Measurements from ENCODE around the gene GVQW3. TPM values are rescaled to one million over a fixed set of nuclear protein-coding genes. Genes with fewer than 3 reads are reported as not detected.

The GVQW3 gene
- total and polyA plus RNA-seq, 9 donors = 2.1 to 6.0 (median 3.4) TPM

- no peaks in the 10 kb centered on the region for H3K36me3 ChIP-seq
- H3K4me1 ChIP-seq (ENCODE audit: insufficient read depth) = no peaks in the 10 kb centered on the region
- WGBS, 3 donors = 60 to 66% (median 60%) methylated on average over 3 of the region's 3 CpGs
- H3K9me3 ChIP-seq = no peaks in the 10 kb centered on the region
- no peak overlapping the region for H3K4me3 ChIP-seq
- TF ChIP-seq EP300 (IDR thresholded peaks at IDR 0.05) = no peak
- H3K27ac ChIP-seq = no peak overlapping the region
- no peaks in the 10 kb centered on the region for H3K27me3 ChIP-seq
- no peak for DNase-seq
- intact Hi-C loops (cut with DNase I) = no loop called here
Measured at GRCh38 chr11:76424379-76424778, 43.3 kb downstream of the GVQW3 start.

- Histone ChIP-seq H3K4me3 (no peak overlapping the region), H3K27ac (no peak overlapping the region), H3K27me3 (no peaks in the 10 kb centered on the region), H3K9me3 (no peaks in the 10 kb centered on the region), H3K36me3 (no peaks in the 10 kb centered on the region), H3K4me1 (ENCODE audit: insufficient read depth) (no peaks in the 10 kb centered on the region)
- no peak for DNase-seq
- intact Hi-C loops (cut with DNase I) = no loop called here
- 86 to 90% (median 89%) methylated on average over 2 of the region's 2 CpGs for WGBS, 3 donors
- TF ChIP-seq CTCF (IDR thresholded peaks at IDR 0.05) = no peak
Measured at GRCh38 chr11:76424891-76425290, 43.8 kb downstream of the GVQW3 start.

- Histone ChIP-seq H3K4me3 (no peak overlapping the region), H3K27ac (no peak overlapping the region), H3K36me3 (no peaks in the 10 kb centered on the region), H3K4me1 (ENCODE audit: insufficient read depth) (no peaks in the 10 kb centered on the region), H3K9me3 (no peaks in the 10 kb centered on the region), H3K27me3 (no peaks in the 10 kb centered on the region)
- no peak for DNase-seq
- intact Hi-C loops (cut with DNase I) = no loop called here
- TF ChIP-seq POLR2A (IDR thresholded peaks at IDR 0.05) = no peak
- no peak for TF ChIP-seq EP300 (IDR thresholded peaks at IDR 0.05)
- no peak for TF ChIP-seq CTCF (IDR thresholded peaks at IDR 0.05)
Measured at GRCh38 chr11:76426660-76427059, 45.5 kb downstream of the GVQW3 start.

- Histone ChIP-seq H3K27ac (no peak overlapping the region), H3K4me3 (no peak overlapping the region), H3K36me3 (no peaks in the 10 kb centered on the region), H3K4me1 (ENCODE audit: insufficient read depth) (no peaks in the 10 kb centered on the region), H3K27me3 (no peaks in the 10 kb centered on the region), H3K9me3 (no peaks in the 10 kb centered on the region)
- intact Hi-C loops (cut with DNase I) = no loop called here
- no peak for DNase-seq
- TF ChIP-seq EP300 (IDR thresholded peaks at IDR 0.05) (no peak), POLR2A (IDR thresholded peaks at IDR 0.05) (no peak), CTCF (IDR thresholded peaks at IDR 0.05) (no peak)
- WGBS, 3 donors = 90 to 95% (median 93%) methylated on average over 1 of the region's 1 CpG
Measured at GRCh38 chr11:76436020-76436419, 54.9 kb downstream of the GVQW3 start.

- TF ChIP-seq EP300 (IDR thresholded peaks at IDR 0.05) (no peak), CTCF (IDR thresholded peaks at IDR 0.05) (no peak), POLR2A (IDR thresholded peaks at IDR 0.05) (no peak)
- 33 to 38% (median 34%) methylated on average over 10 of the region's 10 CpGs for WGBS, 3 donors
- intact Hi-C loops (cut with DNase I) = loop anchor here in 2 of 4 donors (5.0 kb wide), 1 partner anchor 61 kb away; the partner anchor contains the start of genes GVQW3 (in 2 of the 2) and THAP12 (in 2 of the 2)
- no peaks in the 10 kb centered on the region for H3K36me3 ChIP-seq
- peaks cover 5% of the 10 kb centered on the region for H3K4me1 ChIP-seq (ENCODE audit: insufficient read depth)
- no peaks in the 10 kb centered on the region for H3K9me3 ChIP-seq
- H3K27me3 ChIP-seq = no peaks in the 10 kb centered on the region
- H3K4me3 ChIP-seq = peak overlapping the region; percentile 99
- DNase-seq = no peak
- no peak overlapping the region for H3K27ac ChIP-seq
Measured at GRCh38 chr11:76443268-76443980, 62.3 kb downstream of the GVQW3 start.

Data from ovary (tissue), 9 donors.